Panc1 (cell line): ENCODE results near the gene CXCL16. TPM values are rescaled to one million over a fixed set of nuclear protein-coding genes. Genes with fewer than 3 reads are reported as not detected.
A peak's percentile ranks its signal among the peaks of the same experiment; 100 is the strongest.

Experiments
- ATAC-seq: fragments of 200-7000 bp; cut with Tn5 transposase; 2 replicates; pipeline ENCODE4 v1.9.1; 2020; ENCODE audit warnings: mild to moderate bottlenecking, moderate library complexity
- BruUV-seq: library from RNA; stranded (reverse); fragments of 400-500 nt; replicated peaks from 2 replicates; lab custom pipeline; 2021; lab: Mats Ljungman, UMichigan
- CTCF ChIA-PET: fragments of 300-600 bp; sonication (Branson Sonifier 250); formaldehyde crosslinking; loops from one replicate; lab custom pipeline; 2022; ENCODE audit warnings: antibody characterized with exemption; lab: Charles Lee
- POLR2A ChIA-PET: fragments of 300-600 bp; sonication (Branson Sonifier 250); formaldehyde crosslinking; loops from one replicate; lab custom pipeline; 2022; ENCODE audit warnings: antibody characterized with exemption; lab: Charles Lee
- DNase-seq: peaks from one replicate; pipeline ENCODE4 v3.0.0-alpha.2; 2010; ENCODE audit warnings: low read depth, low spot score
- H3K27ac ChIP-seq: 2 replicates; pipeline ENCODE4 v1.5.1; 2011; ENCODE audit warnings: mild to moderate bottlenecking, low read length, inconsistent platforms
- H3K27me3 ChIP-seq: fragments of 200-500 bp; sonication (Bioruptor generic); 2 replicates; pipeline ENCODE4 v1.6.0; 2014; ENCODE audit warnings: low read length, inconsistent platforms; ENCODE audit not compliant: control insufficient read depth, insufficient read depth
- H3K36me3 ChIP-seq: fragments of 200-500 bp; sonication (Bioruptor generic); 2 replicates; pipeline ENCODE4 v1.5.1; 2014; ENCODE audit warnings: inconsistent platforms, mild to moderate bottlenecking, low read length, moderate library complexity; ENCODE audit not compliant: control insufficient read depth, insufficient read depth
- H3K4me1 ChIP-seq: 2 replicates; pipeline ENCODE4 v1.5.1; 2011; ENCODE audit warnings: inconsistent platforms, mild to moderate bottlenecking, low read length, moderate library complexity; ENCODE audit not compliant: control insufficient read depth, insufficient read depth
- H3K4me3 ChIP-seq, 2 experiments: 2 replicates each; pipeline ENCODE4 v1.5.1; 2011 to 2012; ENCODE audit warnings: low read depth in 2 of 2, low read length in 2 of 2, mild to moderate bottlenecking in 2 of 2, inconsistent platforms in 1 of 2, moderate library complexity in 1 of 2
- H3K9me3 ChIP-seq: fragments of 200-500 bp; sonication (Bioruptor generic); 2 replicates; pipeline ENCODE4 v1.5.1; 2014; ENCODE audit warnings: low read depth, mild to moderate bottlenecking, inconsistent platforms, low read length, moderate library complexity; ENCODE audit not compliant: control insufficient read depth, insufficient read depth
- CTCF ChIP-seq: fragments of 450-650 bp; IDR thresholded peaks from 2 replicates; pipeline ENCODE4 v1.5.1; 2017; ENCODE audit warnings: mild to moderate bottlenecking
- POLR2AphosphoS5 ChIP-seq: IDR thresholded peaks from 2 replicates; pipeline ENCODE4 v1.6.1; 2012; ENCODE audit warnings: mild to moderate bottlenecking, low read depth, low read length, moderate library complexity
- REST ChIP-seq, 2 experiments: IDR thresholded peaks; 2 replicates each; pipeline ENCODE4 v1.6.1; 2011 to 2012; ENCODE audit warnings: low read depth in 2 of 2, control low read depth in 1 of 2, low read length in 1 of 2, mild to moderate bottlenecking in 1 of 2, moderate library complexity in 1 of 2; ENCODE audit not compliant: insufficient read depth in 1 of 2
- SIN3A ChIP-seq: IDR thresholded peaks from 2 replicates; pipeline ENCODE4 v1.6.1; 2012; ENCODE audit warnings: low read depth, mild to moderate bottlenecking, low read length, moderate library complexity, borderline replicate concordance; ENCODE audit not compliant: insufficient read depth
- TCF7L2 ChIP-seq: IDR thresholded peaks from 2 replicates; pipeline ENCODE4 v1.6.1; 2011; ENCODE audit warnings: mild to moderate bottlenecking, low read depth, low read length, inconsistent platforms
- in situ Hi-C: cut with HindIII; loops from 2 replicates; pipeline ENCODE4 v1.10.0; 2016; ENCODE audit warnings: low sequenced_read_pairs, low pct_unique_long_range_greater_than_20kb
- intact Hi-C: fragments of 100-400 bp; cut with micrococcal nuclease; formaldehyde crosslinking; loops from one replicate; pipeline ENCODE4 v1.10.0; 2022; ENCODE audit not compliant: unreplicated experiment
- total RNA-seq: library from RNA; stranded (reverse); gene quantifications from one replicate; pipeline ENCODE4 v1.2.1, GENCODE V29; 2021; ENCODE audit not compliant: unreplicated experiment

Gene CXCL16
- total RNA-seq, 1 experiment from 2014 or later = 5.3 TPM

- DNase-seq (no peak), ATAC-seq (no peak)
- ChIA-PET CTCF (interaction anchor here (0.6 to 1.2 kb wide), 2 partner anchors 8 to 32 kb away, joined by 4 to 5 read pairs; partner anchors contain the start of gene PSMB6), POLR2A (no interaction called here)
- no peaks in the 10 kb centered on the region; the same call in 1 of the 2 replicates for H3K36me3 ChIP-seq
- H3K4me1 ChIP-seq = peaks cover 6% of the 10 kb centered on the region
- no peaks in the 10 kb centered on the region for H3K9me3 ChIP-seq
- intact Hi-C loops (loop anchor here (5.0 kb wide), 1 partner anchor 94 kb away; no protein-coding TSS in a partner anchor), in situ Hi-C loops (no loop called here)
- H3K27me3 ChIP-seq = no peaks in the 10 kb centered on the region
- peak overlapping the region; percentile 23; the same call in 1 of the 2 replicates for H3K27ac ChIP-seq
- no peak for TF ChIP-seq TCF7L2
- peak overlapping the region; percentile 59 to 67; a peak in 2 of 4 replicates for H3K4me3 ChIP-seq
- no TSS peak for BruUV-seq
These were observed 48.6 kb upstream of the CXCL16 start for GRCh38 chr17:4788159-4788806.

DNA sequence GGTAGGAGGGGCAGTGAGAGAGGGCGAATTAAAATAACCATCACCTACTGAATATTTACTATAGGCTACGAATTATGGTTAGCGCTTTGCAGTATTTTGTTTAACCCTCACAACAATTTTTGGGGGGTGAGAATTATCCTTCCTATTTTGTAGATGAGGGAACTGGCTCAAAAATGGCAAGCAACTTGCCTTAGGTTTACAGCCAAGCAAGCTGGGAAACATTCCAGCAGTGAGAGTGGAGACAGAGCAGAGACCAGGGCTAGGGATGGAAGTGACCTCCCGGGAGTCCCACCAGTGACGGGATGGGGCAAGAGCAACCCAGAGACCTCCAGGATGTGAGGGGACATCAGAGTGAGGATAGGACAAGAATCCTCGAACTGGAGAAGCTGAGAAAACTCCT lies 46.8 kb upstream of the CXCL16 start:
- in situ Hi-C loops = no loop called here
- POLR2A ChIA-PET = no interaction called here

More for the DNA sequence above, 46.8 kb upstream of the CXCL16 start:
- peaks cover 6% of the 10 kb centered on the region for H3K4me1 ChIP-seq
- DNase-seq (no peak), ATAC-seq (no peak)
- no peak overlapping the region for H3K4me3 ChIP-seq
- BruUV-seq = no TSS peak
- H3K36me3 ChIP-seq = no peaks in the 10 kb centered on the region; the same call in 1 of the 2 replicates
- no peaks in the 10 kb centered on the region for H3K27me3 ChIP-seq
- no peak overlapping the region for H3K27ac ChIP-seq
- H3K9me3 ChIP-seq = no peaks in the 10 kb centered on the region
- intact Hi-C loops = loop anchor here (5.0 kb wide), 1 partner anchor 96 kb away; no protein-coding TSS in a partner anchor
- CTCF ChIA-PET = interaction anchor here (0.6 kb wide), 1 partner anchor 73 kb away, joined by 7 read pairs; no protein-coding TSS in a partner anchor
- TF ChIP-seq SIN3A (no peak), POLR2AphosphoS5 (no peak), CTCF (no peak), REST (IDR thresholded peaks at IDR 0.05; ENCODE audit: insufficient read depth in 1 of 2, low read depth in 2 of 2, low read length in 1 of 2) (no peak), TCF7L2 (no peak)
